ELR (cell line): ENCODE data around the gene STAG3.
"Not testable (repeated sequence)": the region's sequence is repeated elsewhere in the genome, so short reads cannot be mapped to it uniquely, and the experiment has no call there.

ENCODE experiments used
- DNase-seq: peaks from one replicate; pipeline ENCODE4 v3.0.0-alpha.2; 2015; ENCODE audit warnings: low read depth

The STAG3 gene

GRCh38 chr7:100174582-100174981 is 3.1 kb upstream of the STAG3 start:
- no peak for DNase-seq

- no peak for DNase-seq
These were observed 2.3 kb upstream of the STAG3 start for GRCh38 chr7:100175296-100175935.

- DNase-seq, result no peak
These were observed 1.3 kb upstream of the STAG3 start for GRCh38 chr7:100176096-100177044.

GRCh38 chr7:100180084-100180483 is 2.4 kb downstream of the STAG3 start:
- not testable (repeated sequence) for DNase-seq

GRCh38 chr7:100182616-100183015 is 4.9 kb downstream of the STAG3 start:
- not testable (repeated sequence) for DNase-seq

GRCh38 chr7:100183090-100183489 is 5.4 kb downstream of the STAG3 start:
- not testable (repeated sequence) for DNase-seq

- no peak for DNase-seq
These were observed 8.0 kb downstream of the STAG3 start for GRCh38 chr7:100185726-100186125.

- no peak for DNase-seq
These were observed 11.3 kb downstream of the STAG3 start for GRCh38 chr7:100189061-100189460.

- DNase-seq, result peak; percentile 63
These were observed 12.5 kb downstream of the STAG3 start for GRCh38 chr7:100190048-100190711.

GRCh38 chr7:100191775-100192174 is 14.1 kb downstream of the STAG3 start:
- DNase-seq, result no peak

- not testable (repeated sequence) for DNase-seq
These were observed 14.7 kb downstream of the STAG3 start for GRCh38 chr7:100192281-100192862.

GRCh38 chr7:100192969-100193368 is 15.3 kb downstream of the STAG3 start:
- no peak for DNase-seq

GRCh38 chr7:100195222-100195621 is 17.5 kb downstream of the STAG3 start:
- no peak for DNase-seq

GRCh38 chr7:100195901-100196322 is 18.2 kb downstream of the STAG3 start:
- not testable (repeated sequence) for DNase-seq

GRCh38 chr7:100198266-100198665 is 20.5 kb downstream of the STAG3 start:
- DNase-seq, result no peak

GRCh38 chr7:100200693-100201092 is 23.0 kb downstream of the STAG3 start:
- no peak for DNase-seq

GRCh38 chr7:100204454-100204853 is 26.7 kb downstream of the STAG3 start:
- DNase-seq, result no peak

- no peak for DNase-seq
These were observed 31.2 kb downstream of the STAG3 start for GRCh38 chr7:100208911-100209408.

- DNase-seq, result no peak
These were observed 31.8 kb downstream of the STAG3 start for GRCh38 chr7:100209493-100209892.

GRCh38 chr7:100210805-100211204 is 33.1 kb downstream of the STAG3 start:
- DNase-seq, result no peak

- DNase-seq, result no peak
These were observed 33.6 kb downstream of the STAG3 start for GRCh38 chr7:100211342-100211780.
